Measurements from ENCODE around the gene ARGLU1. TPM values are rescaled to one million over a fixed set of nuclear protein-coding genes. Genes with fewer than 3 reads are reported as not detected.

ARGLU1 gene
- total RNA-seq, 2 donors from 2014 or later: 60.7 to 89.1 TPM

DNA sequence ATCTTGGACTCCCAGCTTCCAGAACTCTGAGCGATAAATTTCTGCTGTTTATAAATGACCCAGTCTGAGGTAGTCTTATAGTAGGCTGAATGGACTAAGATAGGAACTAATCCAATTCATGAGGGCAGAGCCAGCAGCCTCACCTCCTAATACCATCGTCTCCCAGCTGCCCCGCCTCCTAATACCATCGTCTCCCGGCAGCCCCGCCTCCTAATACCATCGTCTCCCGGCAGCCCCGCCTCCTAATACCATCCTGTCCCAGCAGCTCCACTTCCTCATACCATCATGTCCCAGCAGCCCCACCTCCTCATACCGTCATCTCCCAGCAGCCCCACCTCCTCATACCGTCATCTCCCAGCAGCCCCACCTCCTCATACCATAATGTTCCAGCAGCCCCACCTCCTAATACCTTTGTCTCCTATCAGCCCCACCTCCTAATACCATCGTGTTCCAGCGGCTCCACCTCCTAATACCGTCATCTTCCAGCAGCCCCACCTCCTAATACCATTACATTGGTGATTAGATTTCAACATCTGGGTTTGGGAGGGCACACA, 2.4 kb upstream of the ARGLU1 start:
- H3K4me1 Mint-ChIP-seq (ENCODE audit: low read depth in 2 of 2): peaks cover 30 to 34% of the 10 kb centered on the region in 2 donors
- ATAC-seq (peak; percentile 10 to 59), DNase-seq (ENCODE audit: low spot score) (peak; percentile 74)
- H3K27me3 Mint-ChIP-seq: no peaks in the 10 kb centered on the region
- peaks cover 3% of the 10 kb centered on the region for H3K9me3 Mint-ChIP-seq
- peaks cover 5% of the 10 kb centered on the region for H3K36me3 Mint-ChIP-seq
- H3K27ac Mint-ChIP-seq: peak overlapping the region in 1 of 2 donors; percentile 23
- peak overlapping the region; percentile 49 for H3K4me3 Mint-ChIP-seq

DNA sequence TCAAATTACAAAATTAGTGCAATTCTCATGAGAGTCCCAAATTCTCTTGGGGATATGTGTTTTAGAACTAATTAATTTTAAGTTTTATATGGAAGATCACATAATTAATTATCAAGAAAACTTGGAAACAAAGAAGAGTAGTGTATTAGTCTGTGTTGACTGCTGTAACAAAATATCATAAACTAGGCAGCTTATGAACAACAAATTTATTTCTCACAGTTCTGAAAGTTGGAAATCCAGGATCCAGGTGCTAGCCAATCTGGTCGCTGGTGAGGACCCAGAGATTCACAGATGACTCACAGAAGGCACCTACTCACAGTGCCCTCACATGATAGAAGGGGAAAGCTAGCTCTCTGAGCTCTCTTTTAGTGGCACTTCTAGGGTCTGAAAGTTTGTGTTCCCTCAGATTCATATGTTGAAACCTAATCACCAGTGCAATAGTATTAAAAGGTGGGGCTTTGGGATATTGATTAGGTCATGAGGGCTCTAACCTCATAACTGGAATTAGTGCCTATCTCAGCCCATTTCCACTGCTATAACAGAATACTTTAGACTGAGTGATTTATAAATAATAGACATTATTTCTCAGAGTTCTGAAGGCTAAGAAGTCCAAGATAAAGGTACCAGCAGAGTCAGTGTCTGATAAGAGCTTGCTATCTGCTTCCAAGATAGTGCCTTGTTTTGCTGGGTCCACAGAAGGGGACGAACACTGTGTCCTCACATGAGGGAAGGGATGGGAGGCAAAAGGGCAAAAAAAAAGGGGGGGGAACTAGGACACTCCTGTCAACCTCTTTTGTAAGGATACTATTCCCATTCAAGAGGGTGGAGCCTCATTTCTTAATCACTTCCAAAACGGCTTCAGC, 1.5 kb upstream of the ARGLU1 start:
- Mint-ChIP-seq H3K36me3 (peaks cover 5% of the 10 kb centered on the region), H3K4me3 (no peak overlapping the region), H3K27me3 (no peaks in the 10 kb centered on the region), H3K9me3 (peaks cover 3% of the 10 kb centered on the region), H3K4me1 (ENCODE audit: low read depth in 2 of 2) (peaks cover 40 to 44% of the 10 kb centered on the region in 2 donors), H3K27ac (peak overlapping the region in 1 of 2 donors; percentile 23)
- ATAC-seq: no peak
- DNase-seq (ENCODE audit: low spot score): no peak

DNA sequence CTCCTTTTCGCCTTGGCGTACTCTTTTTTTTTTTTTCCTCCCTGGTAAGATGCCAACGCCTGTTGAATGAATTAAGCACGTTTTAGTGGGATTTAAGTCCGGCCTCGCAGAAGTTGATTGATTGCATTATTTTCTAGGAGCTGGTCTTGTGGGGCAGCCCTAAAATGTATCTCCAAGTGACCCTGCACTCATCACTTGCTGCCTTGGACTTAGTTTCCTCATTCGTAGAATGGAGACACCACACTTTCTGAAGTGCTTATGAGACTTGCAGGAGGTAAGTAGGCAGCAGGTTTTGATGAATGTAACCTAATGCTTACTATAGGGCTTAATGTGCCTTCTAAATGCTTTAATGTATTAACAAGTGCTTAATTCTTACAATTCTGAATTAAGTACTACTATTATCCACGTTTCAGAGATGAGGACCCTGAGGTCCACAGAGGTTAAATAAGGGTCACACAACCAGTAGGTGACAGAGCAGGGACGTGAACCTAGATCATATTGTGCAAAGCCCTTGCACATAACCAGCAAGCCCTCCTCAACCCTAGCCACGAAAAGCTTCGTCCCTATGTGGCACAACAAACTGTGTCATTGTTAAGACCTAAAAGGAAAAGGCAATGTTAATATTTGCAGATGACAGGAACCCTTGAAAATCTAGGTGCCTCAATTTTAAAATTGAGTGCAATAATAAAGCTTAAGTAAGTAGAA, 514 bp upstream of the ARGLU1 start:
- peaks cover 5% of the 10 kb centered on the region for H3K36me3 Mint-ChIP-seq
- DNase-seq (ENCODE audit: low spot score) (no peak), ATAC-seq (peak; percentile 11 to 40)
- peak overlapping the region; percentile 98 for H3K4me3 Mint-ChIP-seq
- H3K9me3 Mint-ChIP-seq: no peaks in the 10 kb centered on the region
- H3K27me3 Mint-ChIP-seq: no peaks in the 10 kb centered on the region
- H3K4me1 Mint-ChIP-seq (ENCODE audit: low read depth in 2 of 2): peaks cover 49 to 54% of the 10 kb centered on the region in 2 donors
- peak overlapping the region; percentile 96 to 99 for H3K27ac Mint-ChIP-seq

DNA sequence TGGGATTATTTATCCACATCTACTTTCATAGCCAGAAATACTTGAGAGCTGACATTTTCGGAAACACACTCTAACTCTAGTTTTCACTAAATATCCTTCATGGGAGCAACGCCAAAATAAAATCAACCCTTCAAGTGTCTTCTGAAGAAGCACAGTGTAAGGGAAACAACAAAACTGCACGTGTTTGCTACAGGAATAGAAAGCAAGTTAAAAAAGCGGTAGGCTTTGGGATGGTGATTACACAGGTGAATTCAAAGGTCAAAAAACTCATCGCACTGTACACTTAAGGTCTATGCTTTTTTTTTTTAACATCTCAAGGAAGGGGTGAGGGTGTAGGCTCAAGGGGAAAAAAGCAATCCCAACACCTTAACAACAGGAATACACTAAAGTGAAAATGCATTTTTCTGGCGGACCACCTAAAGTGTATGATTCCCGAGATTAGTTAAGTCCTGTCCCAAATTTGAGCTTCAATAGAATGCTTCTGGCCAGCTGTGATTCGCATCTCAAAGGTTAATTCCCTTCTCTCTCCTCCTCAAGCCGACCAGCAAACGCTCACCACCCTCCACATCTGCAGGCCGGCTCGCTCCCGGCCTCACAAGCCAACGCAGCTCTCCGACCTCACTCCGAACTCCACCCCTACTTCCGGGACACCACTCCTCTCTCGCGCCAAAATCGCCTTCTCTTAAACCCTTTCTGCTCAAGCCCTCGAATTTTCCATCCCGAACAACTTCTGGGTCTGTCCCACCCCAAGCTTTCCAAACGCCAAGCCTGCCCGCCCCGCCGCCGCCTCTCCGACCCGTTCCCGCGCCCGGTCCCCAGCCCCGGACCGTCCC, 1.1 kb downstream of the ARGLU1 start:
- peak overlapping the region; percentile 96 to 99 for H3K27ac Mint-ChIP-seq
- peaks cover 5% of the 10 kb centered on the region for H3K36me3 Mint-ChIP-seq
- peak overlapping the region; percentile 98 for H3K4me3 Mint-ChIP-seq
- peak; percentile 68 for DNase-seq (ENCODE audit: low spot score)
- H3K9me3 Mint-ChIP-seq: no peaks in the 10 kb centered on the region
- peak; percentile 64 to 68 for ATAC-seq
- H3K4me1 Mint-ChIP-seq (ENCODE audit: low read depth in 2 of 2): peaks cover 58 to 67% of the 10 kb centered on the region in 2 donors
- no peaks in the 10 kb centered on the region for H3K27me3 Mint-ChIP-seq

DNA sequence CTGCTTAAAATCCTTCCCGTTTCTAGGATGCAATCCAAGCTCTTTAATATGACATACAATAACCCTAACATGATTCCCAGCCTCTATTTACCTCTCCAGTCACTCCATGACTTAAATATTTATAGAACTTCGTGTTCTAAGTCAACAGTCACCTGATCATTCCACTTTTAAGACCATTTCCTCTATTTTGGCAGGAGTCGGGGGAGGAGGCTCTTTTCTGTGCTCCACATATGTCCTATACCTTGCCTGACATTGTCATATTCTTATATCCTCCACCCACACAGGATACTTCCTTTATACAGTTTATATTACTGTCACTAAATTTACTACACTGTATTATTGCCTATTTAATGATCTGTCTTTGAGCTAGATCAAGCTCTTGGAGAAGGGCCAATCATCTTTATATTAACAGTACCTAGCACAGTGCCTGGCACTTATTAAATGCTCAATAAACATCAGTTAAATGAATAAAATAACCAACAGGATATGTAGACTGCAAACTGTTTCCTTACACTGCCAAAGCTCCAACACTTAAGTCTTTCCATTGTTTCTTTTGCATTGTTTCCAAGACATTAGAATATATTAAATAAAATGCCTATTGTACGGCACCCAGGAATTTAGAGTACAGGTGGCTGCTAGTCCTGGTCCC, 2.7 kb downstream of the ARGLU1 start:
- Mint-ChIP-seq H3K4me1 (ENCODE audit: low read depth in 2 of 2) (peaks cover 65 to 75% of the 10 kb centered on the region in 2 donors), H3K4me3 (peak overlapping the region; percentile 98), H3K27ac (peak overlapping the region; percentile 17 to 96), H3K36me3 (peaks cover 5% of the 10 kb centered on the region), H3K9me3 (no peaks in the 10 kb centered on the region), H3K27me3 (no peaks in the 10 kb centered on the region)
- ATAC-seq (no peak), DNase-seq (ENCODE audit: low spot score) (no peak)

DNA sequence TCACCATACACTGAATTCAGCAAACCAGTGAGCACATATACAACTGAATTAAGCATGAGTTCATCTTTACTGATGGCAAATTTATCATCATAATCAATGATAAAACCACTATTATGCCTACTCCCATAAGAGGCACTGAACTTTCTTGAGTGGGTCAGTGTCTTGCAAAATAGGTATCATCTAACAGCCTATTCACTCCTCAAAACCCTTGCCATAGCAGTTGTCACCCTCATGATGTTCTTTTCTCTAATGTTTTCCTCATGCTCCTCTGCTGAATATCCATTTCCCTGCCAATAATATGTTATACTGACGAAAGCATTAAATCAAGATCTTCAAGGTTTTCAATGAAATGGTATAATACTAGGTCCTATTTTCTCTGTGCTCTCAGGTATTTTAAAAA, 5.6 kb downstream of the ARGLU1 start:
- no peak for ATAC-seq
- peaks cover 69 to 84% of the 10 kb centered on the region in 2 donors for H3K4me1 Mint-ChIP-seq (ENCODE audit: low read depth in 2 of 2)
- H3K4me3 Mint-ChIP-seq: peak overlapping the region; percentile 56
- H3K27me3 Mint-ChIP-seq: no peaks in the 10 kb centered on the region
- peaks cover 24% of the 10 kb centered on the region for H3K36me3 Mint-ChIP-seq
- no peak for DNase-seq (ENCODE audit: low spot score)
- H3K27ac Mint-ChIP-seq: peak overlapping the region in 1 of 2 donors; percentile 78
- H3K9me3 Mint-ChIP-seq: no peaks in the 10 kb centered on the region

DNA sequence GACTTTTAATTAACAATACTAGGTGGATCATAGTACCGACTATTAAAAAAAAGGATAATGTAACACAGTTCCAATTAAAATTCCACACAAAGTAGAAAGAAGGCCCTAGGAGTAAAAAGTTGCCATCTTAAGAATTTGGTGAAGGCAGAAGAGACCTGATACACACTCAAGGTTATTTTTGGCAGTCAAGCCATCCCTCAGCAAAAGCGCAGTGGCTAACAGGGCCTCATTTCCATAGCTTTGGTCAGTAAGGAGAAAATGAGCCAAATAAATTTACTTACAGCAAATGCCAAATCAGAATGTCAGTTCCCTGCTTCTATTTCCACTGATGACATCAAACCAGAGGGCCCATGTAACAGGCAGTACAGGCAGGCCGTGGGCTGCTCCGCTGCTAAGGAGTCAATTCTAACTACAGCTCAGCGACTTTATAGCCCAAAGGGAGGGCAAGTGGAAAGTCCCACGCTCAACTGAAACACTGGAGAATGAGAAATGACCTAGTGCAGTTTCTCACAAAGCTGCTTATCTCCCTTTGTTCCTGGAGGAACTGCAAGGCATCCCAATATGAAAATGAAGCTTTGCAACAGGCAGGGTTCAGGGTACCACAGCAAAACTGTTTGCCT, 6.3 kb downstream of the ARGLU1 start:
- no peak for DNase-seq (ENCODE audit: low spot score)
- ATAC-seq: peak; percentile 70 to 86
- Mint-ChIP-seq H3K4me3 (peak overlapping the region; percentile 56), H3K27ac (peak overlapping the region; percentile 60 to 78), H3K27me3 (no peaks in the 10 kb centered on the region), H3K4me1 (ENCODE audit: low read depth in 2 of 2) (peaks cover 63 to 80% of the 10 kb centered on the region in 2 donors), H3K9me3 (no peaks in the 10 kb centered on the region), H3K36me3 (peaks cover 31% of the 10 kb centered on the region)

DNA sequence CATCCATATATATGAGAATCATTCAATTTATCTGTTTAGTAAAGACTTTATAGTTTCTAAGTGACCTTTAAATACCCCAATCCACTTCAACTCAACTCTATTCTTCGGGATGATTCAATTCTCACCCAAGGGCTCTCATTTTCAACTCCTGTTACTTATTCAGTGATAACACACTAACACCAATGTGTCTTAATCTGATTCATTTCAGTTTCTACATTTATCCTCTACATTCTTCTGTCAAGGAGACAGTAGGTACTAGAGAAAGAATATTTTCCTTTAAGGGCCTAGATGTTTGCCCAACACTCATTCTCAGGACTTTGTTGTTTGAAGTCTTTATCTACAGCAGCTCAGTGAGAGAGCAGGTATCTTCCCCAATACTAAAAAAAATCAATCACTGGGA, 7.1 kb downstream of the ARGLU1 start:
- no peak for DNase-seq (ENCODE audit: low spot score)
- H3K36me3 Mint-ChIP-seq: peaks cover 34% of the 10 kb centered on the region
- peak overlapping the region; percentile 60 to 78 for H3K27ac Mint-ChIP-seq
- no peaks in the 10 kb centered on the region for H3K27me3 Mint-ChIP-seq
- H3K4me3 Mint-ChIP-seq: peak overlapping the region; percentile 56
- peaks cover 57 to 79% of the 10 kb centered on the region in 2 donors for H3K4me1 Mint-ChIP-seq (ENCODE audit: low read depth in 2 of 2)
- peak; percentile 65 to 89 for ATAC-seq
- no peaks in the 10 kb centered on the region for H3K9me3 Mint-ChIP-seq

DNA sequence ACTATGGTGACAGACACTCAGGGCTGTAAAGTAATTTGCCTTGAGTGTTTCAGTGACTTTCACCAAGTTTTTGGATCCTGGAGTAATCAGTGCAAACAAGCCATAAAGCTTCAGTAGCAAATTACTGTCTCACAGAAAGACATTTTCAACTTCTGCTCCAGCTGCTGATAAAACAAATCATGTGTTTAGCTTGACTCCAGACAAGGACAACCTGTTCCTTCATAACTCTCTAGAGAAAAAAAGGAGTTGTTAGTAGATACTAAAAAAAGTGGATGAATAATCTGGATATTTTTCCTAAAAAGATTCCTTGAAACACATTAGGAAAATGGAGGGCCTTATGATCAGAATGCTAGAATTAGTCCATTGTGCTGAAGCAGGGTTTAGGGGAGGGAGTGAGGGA, 9.4 kb downstream of the ARGLU1 start:
- Mint-ChIP-seq H3K4me1 (ENCODE audit: low read depth in 2 of 2) (peaks cover 47 to 65% of the 10 kb centered on the region in 2 donors), H3K27me3 (no peaks in the 10 kb centered on the region)

DNA sequence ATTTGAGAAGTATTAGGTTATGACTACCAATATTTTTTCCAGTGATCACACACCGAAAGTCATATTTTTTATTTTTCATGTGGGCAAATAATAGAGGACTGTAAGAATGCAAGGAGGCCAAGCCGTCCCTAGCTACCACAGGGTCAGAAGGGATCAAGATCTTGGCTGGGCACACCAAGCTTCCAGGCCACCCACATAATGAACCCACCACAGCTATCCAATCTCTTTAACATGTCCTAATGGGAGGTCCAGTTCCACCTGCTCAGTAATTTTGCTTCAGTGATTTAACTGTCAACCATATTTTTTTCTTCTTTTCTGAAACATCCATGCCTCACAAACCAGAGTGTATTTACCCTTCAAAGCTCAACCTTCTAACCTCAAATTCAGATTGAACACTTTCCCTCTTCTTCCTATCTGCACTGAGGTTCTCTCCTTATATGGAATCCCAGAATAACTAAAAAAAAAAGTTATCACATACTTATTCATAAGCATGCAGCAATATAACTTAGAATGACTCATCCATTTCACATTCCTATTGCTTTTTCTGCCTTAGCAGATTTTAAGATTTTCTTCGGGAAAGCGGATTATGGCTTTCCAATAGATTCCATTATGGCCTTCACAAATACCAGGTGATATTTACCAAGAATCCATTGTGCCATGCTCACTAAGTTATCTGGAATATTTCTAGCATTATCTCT, 12.2 kb downstream of the ARGLU1 start:
- Mint-ChIP-seq H3K36me3 (peaks cover 57% of the 10 kb centered on the region), H3K27me3 (no peaks in the 10 kb centered on the region), H3K9me3 (no peaks in the 10 kb centered on the region), H3K27ac (no peak overlapping the region), H3K4me1 (ENCODE audit: low read depth in 2 of 2) (peaks cover 39 to 53% of the 10 kb centered on the region in 2 donors), H3K4me3 (no peak overlapping the region)
- DNase-seq (ENCODE audit: low spot score) (no peak), ATAC-seq (no peak)

More for the DNA sequence above, 9.4 kb downstream of the ARGLU1 start:
- Mint-ChIP-seq H3K36me3 (peaks cover 45% of the 10 kb centered on the region), H3K4me3 (no peak overlapping the region), H3K9me3 (no peaks in the 10 kb centered on the region), H3K27ac (no peak overlapping the region)
- ATAC-seq (no peak), DNase-seq (ENCODE audit: low spot score) (no peak)

DNA sequence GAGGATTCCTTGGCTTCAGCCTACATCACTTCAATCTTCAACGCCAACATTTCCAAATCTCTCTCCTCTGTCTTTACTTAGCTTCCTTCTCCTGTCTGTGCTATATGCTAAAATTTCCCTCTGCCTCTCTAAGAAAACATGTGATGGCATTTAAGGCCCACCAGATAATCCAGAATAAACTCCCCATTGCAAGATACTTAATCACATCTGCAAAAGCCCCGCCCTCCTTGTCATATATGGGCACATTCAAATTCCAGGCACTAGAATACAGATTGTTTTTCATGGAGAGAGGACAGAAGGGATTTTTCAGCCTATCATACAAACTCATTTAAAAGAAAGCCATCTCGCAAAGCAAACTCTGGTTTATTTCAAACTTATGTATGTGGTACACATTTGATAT, 16.2 kb downstream of the ARGLU1 start:
- no peak overlapping the region for H3K4me3 Mint-ChIP-seq
- DNase-seq (ENCODE audit: low spot score) (no peak), ATAC-seq (no peak)
- peak overlapping the region in 1 of 2 donors; percentile 2 for H3K27ac Mint-ChIP-seq
- H3K4me1 Mint-ChIP-seq (ENCODE audit: low read depth in 2 of 2): peaks cover 39 to 50% of the 10 kb centered on the region in 2 donors
- no peaks in the 10 kb centered on the region for H3K9me3 Mint-ChIP-seq
- H3K27me3 Mint-ChIP-seq: no peaks in the 10 kb centered on the region
- peaks cover 40% of the 10 kb centered on the region for H3K36me3 Mint-ChIP-seq

DNA sequence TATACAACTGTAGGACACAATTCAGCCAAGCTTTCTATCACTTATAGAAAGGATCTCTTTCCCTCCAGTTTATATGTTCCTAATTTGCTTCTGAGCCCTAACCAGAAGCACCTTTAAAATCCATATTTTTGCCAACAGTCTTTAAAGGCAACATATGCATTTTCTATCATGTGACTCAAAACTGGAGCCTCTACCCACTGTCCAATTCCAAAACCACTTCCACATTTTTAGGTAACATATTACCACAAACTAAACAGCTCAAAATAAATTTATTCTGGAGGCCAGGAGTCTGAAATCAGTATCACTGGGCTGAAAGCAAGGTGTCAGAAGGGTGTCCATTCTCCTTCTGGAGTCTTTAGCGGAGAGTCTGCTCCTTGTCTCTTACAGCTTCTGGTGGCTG, 16.6 kb downstream of the ARGLU1 start:
- H3K9me3 Mint-ChIP-seq: no peaks in the 10 kb centered on the region

More for the DNA sequence above, 16.6 kb downstream of the ARGLU1 start:
- Mint-ChIP-seq H3K4me1 (ENCODE audit: low read depth in 2 of 2) (peaks cover 39 to 48% of the 10 kb centered on the region in 2 donors), H3K4me3 (no peak overlapping the region), H3K36me3 (peaks cover 36% of the 10 kb centered on the region), H3K27me3 (no peaks in the 10 kb centered on the region), H3K27ac (peak overlapping the region in 1 of 2 donors; percentile 2)
- DNase-seq (ENCODE audit: low spot score): no peak
- no peak for ATAC-seq

Measured in natural killer cell treated with Interleukin-12 subunit alpha and Interleukin-12 subunit beta and Interleukin-15 and Interleukin-18, amount 100 ng/mL, for 72 hours (primary cell).